ENCODE measurements around the gene OR9Q1.

OR9Q1 gene

DNA sequence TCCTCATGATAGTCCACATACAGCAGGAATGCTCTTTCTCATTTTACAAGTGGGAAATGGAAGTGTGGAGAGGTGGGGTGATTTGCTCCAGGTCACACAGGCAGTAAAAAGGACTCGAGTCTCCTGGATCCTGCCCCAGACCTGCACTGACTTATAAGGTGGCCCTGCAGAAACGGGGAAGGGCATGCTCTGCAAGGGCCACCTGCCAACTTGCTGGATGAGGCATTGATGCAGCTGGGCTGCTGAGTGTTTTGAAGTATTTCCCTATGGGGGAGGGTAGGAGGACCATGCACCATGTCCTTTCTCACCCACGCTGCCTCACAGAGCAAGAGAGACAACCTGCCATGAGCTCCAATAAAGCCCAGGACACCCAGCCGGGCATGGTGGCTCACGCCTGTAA is 44.0 kb downstream of the OR9Q1 start:
- H3K4me3 ChIP-seq (ENCODE audit: low read depth, low read length) = no peak overlapping the region

DNA sequence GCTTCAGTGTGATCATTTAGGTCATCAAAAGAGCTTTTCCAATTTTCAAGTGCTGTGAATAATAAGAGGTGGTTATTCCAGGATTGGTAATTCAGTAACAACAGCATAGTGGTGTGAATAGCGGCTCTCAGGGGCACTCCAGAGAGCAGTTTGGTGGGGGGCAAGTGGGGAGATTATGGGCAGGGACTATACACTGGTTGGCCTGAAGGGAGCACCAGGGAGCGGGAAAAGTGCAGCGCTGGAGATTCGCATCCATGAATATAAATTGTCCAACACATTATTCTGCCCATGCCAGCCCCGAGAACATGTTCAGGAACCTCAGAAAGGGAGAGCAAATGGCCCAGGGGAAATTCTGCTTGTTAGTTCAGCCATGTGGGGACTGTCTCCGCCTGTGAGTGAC is 45.0 kb downstream of the OR9Q1 start:
- no peaks in the 10 kb centered on the region for H3K9me3 ChIP-seq (ENCODE audit: control insufficient read depth, insufficient read depth, low read depth, low read length)
- H3K27ac ChIP-seq (ENCODE audit: extremely low read depth, low read depth, low read length) = no peak overlapping the region
- H3K36me3 ChIP-seq (ENCODE audit: control insufficient read depth in 2 of 2, insufficient read depth in 1 of 2, low read length in 2 of 2) = no peaks in the 10 kb centered on the region
- ChIA-PET CTCF (interaction anchor here (0.5 to 1.0 kb wide), 2 partner anchors 447 to 1004 kb away, joined by 3 read pairs; no protein-coding TSS in a partner anchor), POLR2A (no interaction called here)
- no peak overlapping the region for H3K4me3 ChIP-seq (ENCODE audit: low read depth, low read length)
- no peaks in the 10 kb centered on the region for H3K4me1 ChIP-seq (ENCODE audit: control insufficient read depth, insufficient read depth, low read length)
- TF ChIP-seq GFI1B (tag by site-specific recombination; IDR thresholded peaks at IDR 0.05) (no peak), KLF8 (tag by site-specific recombination; IDR thresholded peaks at IDR 0.05) (no peak), SETDB1 (IDR thresholded peaks at IDR 0.05; ENCODE audit: insufficient read length, low read length) (no peak), ZNF404 (tag by site-specific recombination; IDR thresholded peaks at IDR 0.05) (no peak), KLF7 (tag by site-specific recombination; IDR thresholded peaks at IDR 0.05; ENCODE audit: borderline replicate concordance) (no peak), ZNF747 (tag by site-specific recombination; IDR thresholded peaks at IDR 0.05) (no peak), ZNF521 (tag by site-specific recombination; IDR thresholded peaks at IDR 0.05) (no peak), ZNF19 (tag by site-specific recombination; IDR thresholded peaks at IDR 0.05; ENCODE audit: low read depth) (no peak), ZNF830 (tag by site-specific recombination; IDR thresholded peaks at IDR 0.05; ENCODE audit: low read depth) (no peak), ZNF610 (tag by site-specific recombination; IDR thresholded peaks at IDR 0.05; ENCODE audit: borderline replicate concordance) (no peak), ZNF302 (tag by site-specific recombination; IDR thresholded peaks at IDR 0.05; ENCODE audit: low read depth) (no peak), ZNF394 (tag by site-specific recombination; IDR thresholded peaks at IDR 0.05; ENCODE audit: borderline replicate concordance) (no peak), SP7 (tag by site-specific recombination; IDR thresholded peaks at IDR 0.05) (no peak), BCL11A (tag by site-specific recombination; IDR thresholded peaks at IDR 0.05; ENCODE audit: low read depth) (no peak)
- TF ChIP-seq, protein P1, sequence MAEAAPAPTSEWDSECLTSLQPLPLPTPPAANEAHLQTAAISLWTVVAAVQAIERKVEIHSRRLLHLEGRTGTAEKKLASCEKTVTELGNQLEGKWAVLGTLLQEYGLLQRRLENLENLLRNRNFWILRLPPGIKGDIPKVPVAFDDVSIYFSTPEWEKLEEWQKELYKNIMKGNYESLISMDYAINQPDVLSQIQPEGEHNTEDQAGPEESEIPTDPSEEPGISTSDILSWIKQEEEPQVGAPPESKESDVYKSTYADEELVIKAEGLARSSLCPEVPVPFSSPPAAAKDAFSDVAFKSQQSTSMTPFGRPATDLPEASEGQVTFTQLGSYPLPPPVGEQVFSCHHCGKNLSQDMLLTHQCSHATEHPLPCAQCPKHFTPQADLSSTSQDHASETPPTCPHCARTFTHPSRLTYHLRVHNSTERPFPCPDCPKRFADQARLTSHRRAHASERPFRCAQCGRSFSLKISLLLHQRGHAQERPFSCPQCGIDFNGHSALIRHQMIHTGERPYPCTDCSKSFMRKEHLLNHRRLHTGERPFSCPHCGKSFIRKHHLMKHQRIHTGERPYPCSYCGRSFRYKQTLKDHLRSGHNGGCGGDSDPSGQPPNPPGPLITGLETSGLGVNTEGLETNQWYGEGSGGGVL (tag by site-specific recombination; IDR thresholded peaks at IDR 0.05) = no peak
- TF ChIP-seq, protein P2, sequence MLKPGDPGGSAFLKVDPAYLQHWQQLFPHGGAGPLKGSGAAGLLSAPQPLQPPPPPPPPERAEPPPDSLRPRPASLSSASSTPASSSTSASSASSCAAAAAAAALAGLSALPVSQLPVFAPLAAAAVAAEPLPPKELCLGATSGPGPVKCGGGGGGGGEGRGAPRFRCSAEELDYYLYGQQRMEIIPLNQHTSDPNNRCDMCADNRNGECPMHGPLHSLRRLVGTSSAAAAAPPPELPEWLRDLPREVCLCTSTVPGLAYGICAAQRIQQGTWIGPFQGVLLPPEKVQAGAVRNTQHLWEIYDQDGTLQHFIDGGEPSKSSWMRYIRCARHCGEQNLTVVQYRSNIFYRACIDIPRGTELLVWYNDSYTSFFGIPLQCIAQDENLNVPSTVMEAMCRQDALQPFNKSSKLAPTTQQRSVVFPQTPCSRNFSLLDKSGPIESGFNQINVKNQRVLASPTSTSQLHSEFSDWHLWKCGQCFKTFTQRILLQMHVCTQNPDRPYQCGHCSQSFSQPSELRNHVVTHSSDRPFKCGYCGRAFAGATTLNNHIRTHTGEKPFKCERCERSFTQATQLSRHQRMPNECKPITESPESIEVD (tag by site-specific recombination; IDR thresholded peaks at IDR 0.05) = no peak

More for the DNA sequence above, 44.0 kb downstream of the OR9Q1 start:
- POLR2A ChIA-PET = no interaction called here
- H3K27ac ChIP-seq (ENCODE audit: extremely low read depth, low read depth, low read length) = no peak overlapping the region
- TF ChIP-seq SP7 (tag by site-specific recombination; IDR thresholded peaks at IDR 0.05) = no peak
- TF ChIP-seq ZNF221 (tag by site-specific recombination; IDR thresholded peaks at IDR 0.05; ENCODE audit: borderline replicate concordance) = no peak
- TF ChIP-seq ZNF184 (tag by site-specific recombination; IDR thresholded peaks at IDR 0.05) = no peak
- TF ChIP-seq, protein P3, sequence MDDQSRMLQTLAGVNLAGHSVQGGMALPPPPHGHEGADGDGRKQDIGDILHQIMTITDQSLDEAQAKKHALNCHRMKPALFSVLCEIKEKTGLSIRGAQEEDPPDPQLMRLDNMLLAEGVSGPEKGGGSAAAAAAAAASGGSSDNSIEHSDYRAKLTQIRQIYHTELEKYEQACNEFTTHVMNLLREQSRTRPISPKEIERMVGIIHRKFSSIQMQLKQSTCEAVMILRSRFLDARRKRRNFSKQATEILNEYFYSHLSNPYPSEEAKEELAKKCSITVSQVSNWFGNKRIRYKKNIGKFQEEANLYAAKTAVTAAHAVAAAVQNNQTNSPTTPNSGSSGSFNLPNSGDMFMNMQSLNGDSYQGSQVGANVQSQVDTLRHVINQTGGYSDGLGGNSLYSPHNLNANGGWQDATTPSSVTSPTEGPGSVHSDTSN (CRISPR knock-in tag; IDR thresholded peaks at IDR 0.05) = no peak
- TF ChIP-seq ZNF121 (tag by site-specific recombination; IDR thresholded peaks at IDR 0.05) = no peak
- TF ChIP-seq ZNF610 (tag by site-specific recombination; IDR thresholded peaks at IDR 0.05; ENCODE audit: borderline replicate concordance) = no peak
- TF ChIP-seq, protein P4, sequence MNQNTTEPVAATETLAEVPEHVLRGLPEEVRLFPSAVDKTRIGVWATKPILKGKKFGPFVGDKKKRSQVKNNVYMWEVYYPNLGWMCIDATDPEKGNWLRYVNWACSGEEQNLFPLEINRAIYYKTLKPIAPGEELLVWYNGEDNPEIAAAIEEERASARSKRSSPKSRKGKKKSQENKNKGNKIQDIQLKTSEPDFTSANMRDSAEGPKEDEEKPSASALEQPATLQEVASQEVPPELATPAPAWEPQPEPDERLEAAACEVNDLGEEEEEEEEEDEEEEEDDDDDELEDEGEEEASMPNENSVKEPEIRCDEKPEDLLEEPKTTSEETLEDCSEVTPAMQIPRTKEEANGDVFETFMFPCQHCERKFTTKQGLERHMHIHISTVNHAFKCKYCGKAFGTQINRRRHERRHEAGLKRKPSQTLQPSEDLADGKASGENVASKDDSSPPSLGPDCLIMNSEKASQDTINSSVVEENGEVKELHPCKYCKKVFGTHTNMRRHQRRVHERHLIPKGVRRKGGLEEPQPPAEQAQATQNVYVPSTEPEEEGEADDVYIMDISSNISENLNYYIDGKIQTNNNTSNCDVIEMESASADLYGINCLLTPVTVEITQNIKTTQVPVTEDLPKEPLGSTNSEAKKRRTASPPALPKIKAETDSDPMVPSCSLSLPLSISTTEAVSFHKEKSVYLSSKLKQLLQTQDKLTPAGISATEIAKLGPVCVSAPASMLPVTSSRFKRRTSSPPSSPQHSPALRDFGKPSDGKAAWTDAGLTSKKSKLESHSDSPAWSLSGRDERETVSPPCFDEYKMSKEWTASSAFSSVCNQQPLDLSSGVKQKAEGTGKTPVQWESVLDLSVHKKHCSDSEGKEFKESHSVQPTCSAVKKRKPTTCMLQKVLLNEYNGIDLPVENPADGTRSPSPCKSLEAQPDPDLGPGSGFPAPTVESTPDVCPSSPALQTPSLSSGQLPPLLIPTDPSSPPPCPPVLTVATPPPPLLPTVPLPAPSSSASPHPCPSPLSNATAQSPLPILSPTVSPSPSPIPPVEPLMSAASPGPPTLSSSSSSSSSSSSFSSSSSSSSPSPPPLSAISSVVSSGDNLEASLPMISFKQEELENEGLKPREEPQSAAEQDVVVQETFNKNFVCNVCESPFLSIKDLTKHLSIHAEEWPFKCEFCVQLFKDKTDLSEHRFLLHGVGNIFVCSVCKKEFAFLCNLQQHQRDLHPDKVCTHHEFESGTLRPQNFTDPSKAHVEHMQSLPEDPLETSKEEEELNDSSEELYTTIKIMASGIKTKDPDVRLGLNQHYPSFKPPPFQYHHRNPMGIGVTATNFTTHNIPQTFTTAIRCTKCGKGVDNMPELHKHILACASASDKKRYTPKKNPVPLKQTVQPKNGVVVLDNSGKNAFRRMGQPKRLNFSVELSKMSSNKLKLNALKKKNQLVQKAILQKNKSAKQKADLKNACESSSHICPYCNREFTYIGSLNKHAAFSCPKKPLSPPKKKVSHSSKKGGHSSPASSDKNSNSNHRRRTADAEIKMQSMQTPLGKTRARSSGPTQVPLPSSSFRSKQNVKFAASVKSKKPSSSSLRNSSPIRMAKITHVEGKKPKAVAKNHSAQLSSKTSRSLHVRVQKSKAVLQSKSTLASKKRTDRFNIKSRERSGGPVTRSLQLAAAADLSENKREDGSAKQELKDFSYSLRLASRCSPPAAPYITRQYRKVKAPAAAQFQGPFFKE (tag by site-specific recombination; IDR thresholded peaks at IDR 0.05; ENCODE audit: borderline replicate concordance) = no peak
- TF ChIP-seq ZNF239 (tag by site-specific recombination; IDR thresholded peaks at IDR 0.05) = no peak
- no peak for TF ChIP-seq ZNF571 (tag by site-specific recombination; IDR thresholded peaks at IDR 0.05)
- TF ChIP-seq ZNF792 (tag by site-specific recombination; IDR thresholded peaks at IDR 0.05) = no peak
- TF ChIP-seq OVOL3 (tag by site-specific recombination; IDR thresholded peaks at IDR 0.05) = no peak
- no peak for TF ChIP-seq ZNF785 (tag by site-specific recombination; IDR thresholded peaks at IDR 0.05)
- TF ChIP-seq BCL11B (tag by site-specific recombination; IDR thresholded peaks at IDR 0.05; ENCODE audit: low read depth) = no peak
- no peak for TF ChIP-seq ZNF391 (tag by site-specific recombination; IDR thresholded peaks at IDR 0.05; ENCODE audit: borderline replicate concordance, low read depth)
- TF ChIP-seq IKZF3 (tag by site-specific recombination; IDR thresholded peaks at IDR 0.05) = no peak
- no peaks in the 10 kb centered on the region for H3K36me3 ChIP-seq (ENCODE audit: control insufficient read depth in 2 of 2, insufficient read depth in 1 of 2, low read length in 2 of 2)
- no peaks in the 10 kb centered on the region for H3K4me1 ChIP-seq (ENCODE audit: control insufficient read depth, insufficient read depth, low read length)
- CTCF ChIA-PET = interaction anchor here (0.6 to 0.7 kb wide), 2 partner anchors 12 to 574 kb away, joined by 4 to 5 read pairs; no protein-coding TSS in a partner anchor
- H3K9me3 ChIP-seq (ENCODE audit: control insufficient read depth, insufficient read depth, low read depth, low read length) = no peaks in the 10 kb centered on the region
